GM21576 (cell line): ENCODE results near the gene MRPL41.
"Not testable (repeated sequence)": the region's sequence is repeated elsewhere in the genome, so short reads cannot be mapped to it uniquely, and the experiment has no call there.

Experiments used
- ATAC-seq: cut with Tn5 transposase; IDR thresholded peaks from one replicate; pipeline ENCODE4 v1.9.1; 2021; ENCODE audit warnings: mild to moderate bottlenecking, moderate library complexity; ENCODE audit not compliant: unreplicated experiment

MRPL41 gene

GRCh38 chr9:137581361-137582285 lies 29.9 kb downstream of the MRPL41 start:
- ATAC-seq = no peak

- ATAC-seq = no peak
Observed at GRCh38 chr9:137582286-137582860, 30.7 kb downstream of the MRPL41 start.

- no peak for ATAC-seq
Observed at GRCh38 chr9:137583347-137583746, 31.7 kb downstream of the MRPL41 start.

- ATAC-seq = no peak
Observed at GRCh38 chr9:137583957-137584356, 32.3 kb downstream of the MRPL41 start.

- no peak for ATAC-seq
Observed at GRCh38 chr9:137586854-137587253, 35.2 kb downstream of the MRPL41 start.

GRCh38 chr9:137588311-137588710 lies 36.6 kb downstream of the MRPL41 start:
- no peak for ATAC-seq

- no peak for ATAC-seq
Observed at GRCh38 chr9:137588891-137589290, 37.2 kb downstream of the MRPL41 start.

GRCh38 chr9:137589441-137590122 lies 37.9 kb downstream of the MRPL41 start:
- peak; percentile 22 for ATAC-seq

GRCh38 chr9:137590123-137590468 lies 38.4 kb downstream of the MRPL41 start:
- no peak for ATAC-seq

GRCh38 chr9:137590469-137591383 lies 39.0 kb downstream of the MRPL41 start, which contains the start of gene ZMYND19:
ZMYND19 (minus strand) TSS chr9:137590512; CDS start chr9:137590263, 249 bp downstream.
- peak; percentile 75 for ATAC-seq

- no peak for ATAC-seq
Observed at GRCh38 chr9:137592767-137593166, 41.1 kb downstream of the MRPL41 start.

- ATAC-seq = no peak
Observed at GRCh38 chr9:137593176-137593575, 41.5 kb downstream of the MRPL41 start.

GRCh38 chr9:137596577-137596976 lies 44.9 kb downstream of the MRPL41 start:
- ATAC-seq = not testable (repeated sequence)

GRCh38 chr9:137598943-137599342 lies 47.3 kb downstream of the MRPL41 start:
- no peak for ATAC-seq
